ENCODE data around the gene PNMA6E.

The PNMA6E gene

GRCh38 chrX:153347530-153347929 lies 53.6 kb downstream of the PNMA6E start:
- DNase-seq, result no peak
